ENCODE measurements around the gene CDC42BPA.

DNA sequence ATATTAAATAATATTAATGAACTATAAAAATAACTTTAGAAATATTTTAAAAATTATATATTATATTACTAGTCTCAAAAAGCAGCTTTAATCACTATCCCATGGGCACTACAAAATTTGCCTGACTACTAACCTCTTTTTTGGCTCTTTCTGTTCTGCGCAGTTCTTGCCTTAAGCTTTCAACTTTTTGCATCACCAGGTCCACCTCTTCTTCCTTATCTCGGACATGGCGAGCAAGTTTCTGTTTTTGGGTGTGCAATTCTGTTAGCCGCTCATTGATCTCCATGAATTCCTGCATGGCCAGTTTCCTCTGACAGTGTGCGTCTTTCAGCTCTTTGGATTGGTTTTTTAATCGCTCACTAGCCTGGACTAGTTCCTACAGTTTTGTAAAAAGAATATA is 205.8 kb downstream of the CDC42BPA start:
- TF ChIP-seq, protein P1, sequence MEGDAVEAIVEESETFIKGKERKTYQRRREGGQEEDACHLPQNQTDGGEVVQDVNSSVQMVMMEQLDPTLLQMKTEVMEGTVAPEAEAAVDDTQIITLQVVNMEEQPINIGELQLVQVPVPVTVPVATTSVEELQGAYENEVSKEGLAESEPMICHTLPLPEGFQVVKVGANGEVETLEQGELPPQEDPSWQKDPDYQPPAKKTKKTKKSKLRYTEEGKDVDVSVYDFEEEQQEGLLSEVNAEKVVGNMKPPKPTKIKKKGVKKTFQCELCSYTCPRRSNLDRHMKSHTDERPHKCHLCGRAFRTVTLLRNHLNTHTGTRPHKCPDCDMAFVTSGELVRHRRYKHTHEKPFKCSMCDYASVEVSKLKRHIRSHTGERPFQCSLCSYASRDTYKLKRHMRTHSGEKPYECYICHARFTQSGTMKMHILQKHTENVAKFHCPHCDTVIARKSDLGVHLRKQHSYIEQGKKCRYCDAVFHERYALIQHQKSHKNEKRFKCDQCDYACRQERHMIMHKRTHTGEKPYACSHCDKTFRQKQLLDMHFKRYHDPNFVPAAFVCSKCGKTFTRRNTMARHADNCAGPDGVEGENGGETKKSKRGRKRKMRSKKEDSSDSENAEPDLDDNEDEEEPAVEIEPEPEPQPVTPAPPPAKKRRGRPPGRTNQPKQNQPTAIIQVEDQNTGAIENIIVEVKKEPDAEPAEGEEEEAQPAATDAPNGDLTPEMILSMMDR (IDR thresholded peaks at IDR 0.05) = no peak
- TF ChIP-seq POLR2AphosphoS5 (IDR thresholded peaks at IDR 0.05; ENCODE audit: insufficient read depth in 1 of 2, low read depth in 1 of 2) (no peak), POLR2A (IDR thresholded peaks at IDR 0.05) (no peak)
